Measurements from ENCODE around the gene RWDD2A.

RWDD2A gene

GRCh38 chr6:83199173-83199862 is 6.2 kb downstream of the RWDD2A start:
- Histone ChIP-seq H3K9me3 (ENCODE audit: insufficient read depth, low read length, severe bottlenecking) (no peaks in the 10 kb centered on the region), H3K9ac (ENCODE audit: low read depth, low read length) (no peak overlapping the region), H2AFZ (ENCODE audit: low read depth, low read length) (no peak overlapping the region), H3K4me3 (ENCODE audit: low read depth in 1 of 2, low read length in 2 of 2) (no peak overlapping the region), H3K27ac (ENCODE audit: low read length) (no peak overlapping the region), H3K27me3 (ENCODE audit: insufficient read depth, low read length, poor library complexity) (no peaks in the 10 kb centered on the region), H3K4me2 (ENCODE audit: insufficient read depth, low read length) (no peak overlapping the region), H3K4me1 (ENCODE audit: insufficient read depth, low read length) (peaks cover 6% of the 10 kb centered on the region), H3K79me2 (ENCODE audit: insufficient read depth, low read length) (no peaks in the 10 kb centered on the region), H3K36me3 (ENCODE audit: insufficient read depth, low read length) (peaks cover 10% of the 10 kb centered on the region), H4K20me1 (ENCODE audit: insufficient read depth, low read length) (no peaks in the 10 kb centered on the region)
- ATAC-seq (ENCODE audit: insufficient read depth, low read depth): 0 out of 3 replicates have a peak, but pooled peaks have one; percentile 19
- no peak for TF ChIP-seq EZH2 (IDR thresholded peaks at IDR 0.05; ENCODE audit: borderline replicate concordance, low read depth, low read length, severe bottlenecking)
- TF ChIP-seq CTCF (IDR thresholded peaks at IDR 0.05; ENCODE audit: borderline replicate concordance, extremely low read depth, low read length, poor library complexity, severe bottlenecking): no peak
- DNase-seq: no peak

- H3K9me3 ChIP-seq (ENCODE audit: insufficient read depth, low read length, severe bottlenecking): no peaks in the 10 kb centered on the region
- no peak for ATAC-seq (ENCODE audit: insufficient read depth, low read depth)
- no peaks in the 10 kb centered on the region for H3K27me3 ChIP-seq (ENCODE audit: insufficient read depth, low read length, poor library complexity)
- H3K4me2 ChIP-seq (ENCODE audit: insufficient read depth, low read length): no peak overlapping the region
- H3K36me3 ChIP-seq (ENCODE audit: insufficient read depth, low read length): peaks cover 10% of the 10 kb centered on the region
- H3K79me2 ChIP-seq (ENCODE audit: insufficient read depth, low read length): no peaks in the 10 kb centered on the region
- no peak overlapping the region for H2AFZ ChIP-seq (ENCODE audit: low read depth, low read length)
- no peaks in the 10 kb centered on the region for H4K20me1 ChIP-seq (ENCODE audit: insufficient read depth, low read length)
- H3K4me3 ChIP-seq (ENCODE audit: low read depth in 1 of 2, low read length in 2 of 2): no peak overlapping the region
- no peak for TF ChIP-seq CTCF (IDR thresholded peaks at IDR 0.05; ENCODE audit: borderline replicate concordance, extremely low read depth, low read length, poor library complexity, severe bottlenecking)
- TF ChIP-seq EZH2 (IDR thresholded peaks at IDR 0.05; ENCODE audit: borderline replicate concordance, low read depth, low read length, severe bottlenecking): no peak
- H3K4me1 ChIP-seq (ENCODE audit: insufficient read depth, low read length): peaks cover under 1% of the 10 kb centered on the region; the same call in 1 of the 2 replicates
- no peak overlapping the region for H3K27ac ChIP-seq (ENCODE audit: low read length)
- no peak for DNase-seq
- H3K9ac ChIP-seq (ENCODE audit: low read depth, low read length): no peak overlapping the region
Measured at GRCh38 chr6:83199863-83200225, 6.7 kb downstream of the RWDD2A start.

- H3K4me3 ChIP-seq (ENCODE audit: low read depth in 1 of 2, low read length in 2 of 2): no peak overlapping the region
- H3K36me3 ChIP-seq (ENCODE audit: insufficient read depth, low read length): no peaks in the 10 kb centered on the region
- no peaks in the 10 kb centered on the region for H3K4me1 ChIP-seq (ENCODE audit: insufficient read depth, low read length)
- H3K9me3 ChIP-seq (ENCODE audit: insufficient read depth, low read length, severe bottlenecking): no peaks in the 10 kb centered on the region
- no peak overlapping the region for H3K27ac ChIP-seq (ENCODE audit: low read length)
- no peak overlapping the region for H3K9ac ChIP-seq (ENCODE audit: low read depth, low read length)
- no peak overlapping the region for H3K4me2 ChIP-seq (ENCODE audit: insufficient read depth, low read length)
- no peaks in the 10 kb centered on the region for H4K20me1 ChIP-seq (ENCODE audit: insufficient read depth, low read length)
- H3K79me2 ChIP-seq (ENCODE audit: insufficient read depth, low read length): no peaks in the 10 kb centered on the region
- no peak for DNase-seq
- no peak for ATAC-seq (ENCODE audit: insufficient read depth, low read depth)
- no peak overlapping the region for H2AFZ ChIP-seq (ENCODE audit: low read depth, low read length)
- TF ChIP-seq EZH2 (IDR thresholded peaks at IDR 0.05; ENCODE audit: borderline replicate concordance, low read depth, low read length, severe bottlenecking) (no peak), CTCF (IDR thresholded peaks at IDR 0.05; ENCODE audit: borderline replicate concordance, extremely low read depth, low read length, poor library complexity, severe bottlenecking) (no peak)
- H3K27me3 ChIP-seq (ENCODE audit: insufficient read depth, low read length, poor library complexity): no peaks in the 10 kb centered on the region
Measured at GRCh38 chr6:83202031-83202430, 8.9 kb downstream of the RWDD2A start.
